Measurements from ENCODE around the gene EGFR. TPM values are rescaled to one million over a fixed set of nuclear protein-coding genes. Genes with fewer than 3 reads are reported as not detected.

The EGFR gene
- total RNA-seq, 2 donors from 2014 or later, result 57.8 to 63.4 TPM

- H3K4me1 ChIP-seq, result no peaks in the 10 kb centered on the region
- no peak overlapping the region for H3K27ac ChIP-seq
- intact Hi-C loops (cut with DNase I), result no loop called here
- H3K9me3 ChIP-seq, result no peaks in the 10 kb centered on the region
- H3K9ac ChIP-seq (ENCODE audit: low read depth in 2 of 2, low read length in 2 of 2), result no peak overlapping the region
- DNase-seq, result no peak
- no peak overlapping the region for H3K4me3 ChIP-seq
- no peaks in the 10 kb centered on the region for H3K27me3 ChIP-seq
- no peak for TF ChIP-seq CTCF (IDR thresholded peaks at IDR 0.05)
- no peaks in the 10 kb centered on the region for H3K36me3 ChIP-seq
Measured at GRCh38 chr7:55119571-55119970, 100.8 kb downstream of the EGFR start.

GRCh38 chr7:55120074-55120473, 101.3 kb downstream of the EGFR start:
- intact Hi-C loops (cut with DNase I), result loop anchor here (5.0 kb wide), 1 partner anchor 33 kb away; no protein-coding TSS in a partner anchor
- DNase-seq, result no peak

GRCh38 chr7:55120501-55121198, 101.8 kb downstream of the EGFR start:
- no peak for TF ChIP-seq CTCF (IDR thresholded peaks at IDR 0.05)
- Histone ChIP-seq H3K27ac (peak overlapping the region; percentile 38), H3K36me3 (no peaks in the 10 kb centered on the region), H3K9ac (ENCODE audit: low read depth in 2 of 2, low read length in 2 of 2) (peak overlapping the region in 1 of 2 donors; percentile 38), H3K9me3 (no peaks in the 10 kb centered on the region), H3K4me1 (no peaks in the 10 kb centered on the region), H3K27me3 (no peaks in the 10 kb centered on the region), H3K4me3 (no peak overlapping the region)
- intact Hi-C loops (cut with DNase I), result loop anchor here (5.0 kb wide), 1 partner anchor 33 kb away; no protein-coding TSS in a partner anchor
- DNase-seq, result no peak

More at GRCh38 chr7:55120074-55120473, 101.3 kb downstream of the EGFR start:
- no peaks in the 10 kb centered on the region for H3K27me3 ChIP-seq
- H3K9ac ChIP-seq (ENCODE audit: low read depth in 2 of 2, low read length in 2 of 2), result no peak overlapping the region
- TF ChIP-seq CTCF (IDR thresholded peaks at IDR 0.05), result no peak
- H3K4me3 ChIP-seq, result no peak overlapping the region
- no peaks in the 10 kb centered on the region for H3K4me1 ChIP-seq
- no peaks in the 10 kb centered on the region for H3K36me3 ChIP-seq
- no peak overlapping the region for H3K27ac ChIP-seq
- no peaks in the 10 kb centered on the region for H3K9me3 ChIP-seq

GRCh38 chr7:55121249-55121648, 102.4 kb downstream of the EGFR start:
- no peaks in the 10 kb centered on the region for H3K36me3 ChIP-seq
- H3K9me3 ChIP-seq, result no peaks in the 10 kb centered on the region
- no peak overlapping the region for H3K4me3 ChIP-seq
- peak overlapping the region in 1 of 2 donors; percentile 38 for H3K9ac ChIP-seq (ENCODE audit: low read depth in 2 of 2, low read length in 2 of 2)
- H3K4me1 ChIP-seq, result no peaks in the 10 kb centered on the region
- DNase-seq, result no peak
- no peaks in the 10 kb centered on the region for H3K27me3 ChIP-seq
- intact Hi-C loops (cut with DNase I), result loop anchor here (5.0 kb wide), 1 partner anchor 34 kb away; no protein-coding TSS in a partner anchor
- H3K27ac ChIP-seq, result peak overlapping the region; percentile 38
- no peak for TF ChIP-seq CTCF (IDR thresholded peaks at IDR 0.05)

GRCh38 chr7:55122263-55122662, 103.4 kb downstream of the EGFR start:
- no peak overlapping the region for H3K4me3 ChIP-seq
- no peaks in the 10 kb centered on the region for H3K4me1 ChIP-seq
- H3K9me3 ChIP-seq, result no peaks in the 10 kb centered on the region
- no peaks in the 10 kb centered on the region for H3K27me3 ChIP-seq
- no peaks in the 10 kb centered on the region for H3K36me3 ChIP-seq
- no peak for DNase-seq
- intact Hi-C loops (cut with DNase I), result loop anchor here (5.0 kb wide), 1 partner anchor 35 kb away; no protein-coding TSS in a partner anchor
- H3K27ac ChIP-seq, result no peak overlapping the region
- no peak for TF ChIP-seq CTCF (IDR thresholded peaks at IDR 0.05)
- no peak overlapping the region for H3K9ac ChIP-seq (ENCODE audit: low read depth in 2 of 2, low read length in 2 of 2)
